Ovary (tissue), 9 donors: ENCODE data around the gene TMEM11. TPM values are rescaled to one million over a fixed set of nuclear protein-coding genes. Genes with fewer than 3 reads are reported as not detected.
"Not testable (repeated sequence)": the region's sequence is repeated elsewhere in the genome, so short reads cannot be mapped to it uniquely, and the experiment has no call there.

Experiments
- DNase-seq, 5 donors: peaks; one replicate each; pipeline ENCODE4 v3.0.0-alpha.2; 2019 to 2020
- H3K27ac ChIP-seq, 2 donors: fragments of 200-600 bp; one replicate each; pipeline versions ENCODE4 v1.5.1 to v1.8.0; 2019 to 2022
- H3K27me3 ChIP-seq: fragments of 200-600 bp; one replicate; pipeline ENCODE4 v1.8.0; 2022
- H3K36me3 ChIP-seq: fragments of 200-600 bp; sonication (generic); one replicate; pipeline ENCODE4 v1.5.1; 2019
- H3K4me1 ChIP-seq: one replicate; pipeline ENCODE4 v1.8.1; 2013; ENCODE audit warnings: mild to moderate bottlenecking, moderate library complexity; ENCODE audit not compliant: insufficient read depth
- H3K4me3 ChIP-seq: fragments of 200-600 bp; sonication (generic); one replicate; pipeline ENCODE4 v1.5.1; 2017
- H3K9me3 ChIP-seq, 2 donors: fragments of 200-600 bp in 1 of 2; sonication (generic) in 1 of 2; one replicate each; pipeline versions ENCODE4 v1.5.1 to v1.8.1; 2013 to 2019; ENCODE audit warnings: mild to moderate bottlenecking in 1 of 2, moderate library complexity in 1 of 2
- EP300 ChIP-seq: sonication (generic); formaldehyde crosslinking; IDR thresholded peaks from one replicate; pipeline ENCODE4 v1.6.1; 2017; ENCODE audit warnings: antibody characterized with exemption
- POLR2A ChIP-seq: fragments of 450-650 bp; IDR thresholded peaks from one replicate; pipeline ENCODE4 v1.6.1; 2017; ENCODE audit warnings: antibody characterized with exemption, mild to moderate bottlenecking, moderate library complexity
- WGBS, 3 donors: extraction: QIAGEN DNeasy Blood & Tissue Kit in 1 of 3; methylation state at CpG; one replicate each; pipeline versions ENCODE4 v1.1.5 to v1.1.7; 2013 to 2017; 5-methylcytosine and 5-hydroxymethylcytosine counted together
- intact Hi-C, 4 donors: fragments of 100-400 bp; cut with DNase I; formaldehyde crosslinking; loops; one replicate each; pipeline versions ENCODE4 v1.11.0 to v1.15.1; 2022 to 2023
- polyA plus RNA-seq, 2 donors: library from polyadenylated mRNA; stranded (reverse); fragments of 200-250 nt in 1 of 2; fragments of 350-450 nt in 1 of 2; fragmentation: Illumina TruSeq in 1 of 2; extraction: RNeasy Lipid Tissue Mini Kit (QIAGEN cat#74804) in 1 of 2; gene quantifications; one replicate each; pipeline ENCODE4 v1.2.3, GENCODE V29; 2013 to 2014
- total RNA-seq, 7 donors: library from RNA; depleted of rRNA in 2 of 7; stranded (reverse); fragments of >200 nt in 2 of 7; fragmentation: NEBNext Ultra II Directional in 3 of 7; extraction: Animal tissue kit (Norgen Biotek cat#: 25700) in 3 of 7; gene quantifications; one replicate each; pipeline versions ENCODE4 v1.1.0 to v1.2.4, GENCODE V29; 2016 to 2023
- TF ChIP-seq, protein P1 (sequence below), 3 donors: fragments of 450-650 bp in 2 of 3; fragments of 200-600 bp in 1 of 3; IDR thresholded peaks; one replicate each; pipeline versions ENCODE4 v1.5.1 to v1.8.0; 2016 to 2022; ENCODE audit warnings: antibody characterized with exemption in 3 of 3, mild to moderate bottlenecking in 1 of 3
- donor health status: DM: no; HTN: no; CAD: no; lungs with moderate emphysema.
- donor health status: DM: no; HTN: no; CAD: no.
- donor health status: Bipolar disorder and iron deficiency.
- donor health status: DM: yes; HTN: yes; CAD: no.
- donor health status: DM: no; HTN: no; CAD: no.
- donor health status: DM: yes; HTN: yes; CAD: no.

TMEM11 gene
- total and polyA plus RNA-seq, 9 donors, result 10.5 to 20.0 (median 16.4) TPM

DNA sequence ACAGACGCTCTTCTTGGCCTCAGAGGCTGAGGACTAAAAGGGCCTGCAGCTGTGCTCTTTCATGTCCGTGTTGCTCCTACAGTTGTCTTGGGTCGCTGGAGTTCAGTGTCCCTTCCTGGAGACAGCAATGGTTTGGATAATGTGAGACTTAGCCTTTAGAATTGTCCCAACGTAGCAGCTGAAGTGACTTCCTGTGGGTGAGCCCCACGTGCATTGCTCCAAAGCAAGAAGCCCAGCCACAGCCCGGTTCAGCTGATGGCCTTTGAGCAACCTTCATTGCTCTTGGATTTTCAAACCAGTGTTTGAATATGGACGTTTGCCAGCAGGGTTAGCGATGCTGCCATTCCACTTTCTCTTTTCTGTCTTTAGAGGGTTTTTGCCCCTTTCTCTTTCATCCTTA, 19.7 kb downstream of the TMEM11 start:
- peak in 1 of 5 donors; percentile 34 for DNase-seq
- 12 to 14% (median 13%) methylated on average over 8 of the region's 8 CpGs for WGBS, 3 donors
- no peaks in the 10 kb centered on the region for H3K9me3 ChIP-seq
- H3K36me3 ChIP-seq, result no peaks in the 10 kb centered on the region
- peaks cover 8% of the 10 kb centered on the region for H3K4me1 ChIP-seq
- peak overlapping the region in 1 of 2 donors; percentile 30 for H3K27ac ChIP-seq
- TF ChIP-seq, protein P1, sequence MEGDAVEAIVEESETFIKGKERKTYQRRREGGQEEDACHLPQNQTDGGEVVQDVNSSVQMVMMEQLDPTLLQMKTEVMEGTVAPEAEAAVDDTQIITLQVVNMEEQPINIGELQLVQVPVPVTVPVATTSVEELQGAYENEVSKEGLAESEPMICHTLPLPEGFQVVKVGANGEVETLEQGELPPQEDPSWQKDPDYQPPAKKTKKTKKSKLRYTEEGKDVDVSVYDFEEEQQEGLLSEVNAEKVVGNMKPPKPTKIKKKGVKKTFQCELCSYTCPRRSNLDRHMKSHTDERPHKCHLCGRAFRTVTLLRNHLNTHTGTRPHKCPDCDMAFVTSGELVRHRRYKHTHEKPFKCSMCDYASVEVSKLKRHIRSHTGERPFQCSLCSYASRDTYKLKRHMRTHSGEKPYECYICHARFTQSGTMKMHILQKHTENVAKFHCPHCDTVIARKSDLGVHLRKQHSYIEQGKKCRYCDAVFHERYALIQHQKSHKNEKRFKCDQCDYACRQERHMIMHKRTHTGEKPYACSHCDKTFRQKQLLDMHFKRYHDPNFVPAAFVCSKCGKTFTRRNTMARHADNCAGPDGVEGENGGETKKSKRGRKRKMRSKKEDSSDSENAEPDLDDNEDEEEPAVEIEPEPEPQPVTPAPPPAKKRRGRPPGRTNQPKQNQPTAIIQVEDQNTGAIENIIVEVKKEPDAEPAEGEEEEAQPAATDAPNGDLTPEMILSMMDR (IDR thresholded peaks at IDR 0.05), result no peak
- no peak for TF ChIP-seq EP300
- no peak for TF ChIP-seq POLR2A
- intact Hi-C loops, result no loop called here
- H3K4me3 ChIP-seq, result no peak overlapping the region
- H3K27me3 ChIP-seq, result no peaks in the 10 kb centered on the region

DNA sequence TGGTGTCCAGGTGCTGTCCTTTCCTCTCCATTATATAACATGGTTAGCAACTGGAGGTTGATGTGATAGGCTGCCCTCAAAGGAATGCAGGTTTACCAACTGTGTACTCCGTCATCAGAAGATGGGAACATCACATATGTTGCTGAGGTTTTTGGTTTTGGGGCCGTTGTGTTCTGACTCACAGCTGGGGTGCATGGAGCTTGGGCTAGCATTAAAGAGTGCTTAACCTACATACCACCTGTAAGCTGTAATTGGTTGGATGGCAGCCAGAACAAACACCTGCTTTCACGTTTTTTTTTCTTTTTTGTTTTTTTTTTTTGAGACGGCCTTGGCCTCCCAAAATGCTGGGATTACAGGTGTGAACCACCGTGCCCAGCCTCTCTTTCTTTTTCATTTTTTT, 20.9 kb downstream of the TMEM11 start:
- Histone ChIP-seq H3K36me3 (no peaks in the 10 kb centered on the region), H3K9me3 (no peaks in the 10 kb centered on the region), H3K27ac (no peak overlapping the region), H3K27me3 (no peaks in the 10 kb centered on the region), H3K4me1 (peaks cover 8% of the 10 kb centered on the region), H3K4me3 (no peak overlapping the region)
- DNase-seq, result no peak
- intact Hi-C loops, result no loop called here
- WGBS, 3 donors, result 70 to 78% (median 72%) methylated on average over 5 of the region's 5 CpGs
- no peak for TF ChIP-seq POLR2A
- TF ChIP-seq, protein P1 (IDR thresholded peaks at IDR 0.05), result no peak
- TF ChIP-seq EP300, result no peak

DNA sequence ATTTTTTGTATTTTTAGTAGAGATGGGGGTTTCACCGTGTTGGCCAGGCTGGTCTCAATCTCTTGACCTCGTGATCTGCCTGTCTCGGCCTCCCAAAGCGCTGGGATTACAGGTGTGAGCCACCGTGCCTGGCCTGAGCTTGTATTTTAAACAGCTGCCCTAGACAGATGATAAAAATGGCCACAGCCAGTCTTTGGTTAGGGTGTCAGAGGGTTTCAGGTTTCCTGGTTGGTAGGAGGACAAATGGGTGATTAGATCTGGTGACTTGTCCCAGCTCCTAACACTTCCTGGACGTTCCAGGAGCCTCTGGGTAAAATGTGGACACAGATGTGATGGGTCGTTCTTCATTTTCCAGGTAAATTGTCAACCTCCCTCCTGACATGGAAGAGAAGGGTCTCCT, 21.5 kb downstream of the TMEM11 start:
- intact Hi-C loops, H3K9me3 ChIP-seq, H3K4me1 ChIP-seq, H3K27me3 ChIP-seq, H3K4me3 ChIP-seq, DNase-seq, H3K36me3 ChIP-seq, H3K27ac ChIP-seq: not testable (repeated sequence)
- WGBS, 3 donors, result 91 to 94% (median 94%) methylated on average over 7 of the region's 7 CpGs

DNA sequence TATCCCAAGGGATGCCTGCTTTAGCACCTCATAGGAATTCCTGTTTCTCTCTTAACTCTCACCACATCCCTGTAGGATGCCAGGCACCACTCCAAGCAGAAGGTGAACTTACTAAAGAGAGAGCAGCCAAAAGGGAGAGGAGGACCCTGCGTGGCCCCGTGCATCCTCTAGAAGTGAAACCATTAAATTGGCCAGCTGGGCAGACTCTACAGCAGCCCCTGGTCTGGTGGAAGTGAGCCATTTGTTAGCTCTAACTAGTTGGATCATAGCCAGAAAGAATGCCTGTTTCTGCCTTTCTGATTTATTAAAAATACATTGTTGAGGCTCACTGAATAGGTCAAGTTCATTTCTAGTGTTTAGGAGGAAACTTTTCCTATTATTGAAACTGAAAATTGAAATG, 22.3 kb downstream of the TMEM11 start:
- intact Hi-C loops, result no loop called here
- H3K36me3 ChIP-seq, result no peaks in the 10 kb centered on the region
- DNase-seq, result no peak
- no peaks in the 10 kb centered on the region for H3K9me3 ChIP-seq
- H3K27me3 ChIP-seq, result no peaks in the 10 kb centered on the region
- TF ChIP-seq EP300 (no peak), POLR2A (no peak)
- TF ChIP-seq, protein P1 (IDR thresholded peaks at IDR 0.05), result no peak
- no peak overlapping the region for H3K4me3 ChIP-seq
- H3K27ac ChIP-seq, result no peak overlapping the region
- H3K4me1 ChIP-seq, result peaks cover 8% of the 10 kb centered on the region
- 5 to 10% (median 10%) methylated on average over 2 of the region's 2 CpGs for WGBS, 3 donors

DNA sequence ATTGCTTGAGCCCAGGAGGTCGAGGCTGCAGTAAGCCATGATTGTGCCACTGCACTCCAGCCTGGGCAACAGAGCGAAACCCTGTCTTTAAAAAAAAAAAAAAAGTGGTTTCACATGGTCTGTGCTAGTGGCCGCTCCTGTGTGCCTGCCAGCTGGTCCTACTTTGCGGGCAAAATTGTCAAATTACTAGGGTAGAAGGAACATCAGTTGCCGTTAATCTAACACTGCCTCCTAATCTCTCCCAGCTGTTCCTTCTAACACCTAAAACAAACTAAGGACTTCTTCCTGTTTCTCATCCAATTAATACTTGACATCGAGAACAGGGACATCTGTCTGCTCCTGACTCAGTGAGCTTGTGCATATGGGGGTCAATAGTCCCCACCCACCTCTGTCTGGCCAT, 23.9 kb downstream of the TMEM11 start:
- Histone ChIP-seq H3K27ac (no peak overlapping the region), H3K36me3 (no peaks in the 10 kb centered on the region), H3K4me1 (peaks cover 8% of the 10 kb centered on the region), H3K9me3 (no peaks in the 10 kb centered on the region), H3K27me3 (no peaks in the 10 kb centered on the region), H3K4me3 (no peak overlapping the region)
- intact Hi-C loops, result no loop called here
- WGBS, 3 donors, result 87 to 94% (median 91%) methylated on average over 6 of the region's 6 CpGs
- TF ChIP-seq, protein P1 (IDR thresholded peaks at IDR 0.05), result no peak
- TF ChIP-seq EP300, result no peak
- no peak for TF ChIP-seq POLR2A
- no peak for DNase-seq
